ENCODE results near the gene FCF1.

The FCF1 gene

GRCh38 chr14:74670726-74671411 lies 42.1 kb upstream of the FCF1 start:
- Histone ChIP-seq H3K4me3 (ENCODE audit: low read length) (no peak overlapping the region), H4K20me1 (ENCODE audit: control insufficient read depth, insufficient read depth, low read depth, low read length) (no peaks in the 10 kb centered on the region), H3K27me3 (ENCODE audit: control insufficient read depth, low read length) (no peaks in the 10 kb centered on the region), H3K9me2 (replicated peaks; ENCODE audit: control insufficient read depth, low read length) (no peaks in the 10 kb centered on the region), H3K4me1 (ENCODE audit: control insufficient read depth, low read length) (no peaks in the 10 kb centered on the region), H3K9me3 (ENCODE audit: control insufficient read depth, insufficient read depth, low read length) (no peaks in the 10 kb centered on the region), H3K79me2 (ENCODE audit: control insufficient read depth, low read length) (no peaks in the 10 kb centered on the region), H3K36me3 (ENCODE audit: control insufficient read depth, low read length) (peaks cover 77% of the 10 kb centered on the region), H3K27ac (ENCODE audit: low read depth, low read length) (no peak overlapping the region), H3F3A (ENCODE audit: control insufficient read depth, insufficient read depth) (no peaks in the 10 kb centered on the region), H3K4me2 (ENCODE audit: low read length) (no peak overlapping the region)
- no peak for TF ChIP-seq CTCF (IDR thresholded peaks at IDR 0.05; ENCODE audit: low read depth, low read length, poor library complexity, severe bottlenecking)
- TF ChIP-seq EZH2phosphoT487 (IDR thresholded peaks at IDR 0.05; ENCODE audit: borderline replicate concordance, low read length): no peak

- no peaks in the 10 kb centered on the region for H4K20me1 ChIP-seq (ENCODE audit: control insufficient read depth, insufficient read depth, low read depth, low read length)
- H3K9me2 ChIP-seq (replicated peaks; ENCODE audit: control insufficient read depth, low read length): no peaks in the 10 kb centered on the region
- H3K27ac ChIP-seq (ENCODE audit: low read depth, low read length): no peak overlapping the region
- H3K4me1 ChIP-seq (ENCODE audit: control insufficient read depth, low read length): no peaks in the 10 kb centered on the region
- H3K4me2 ChIP-seq (ENCODE audit: low read length): no peak overlapping the region
- no peaks in the 10 kb centered on the region for H3K79me2 ChIP-seq (ENCODE audit: control insufficient read depth, low read length)
- TF ChIP-seq CTCF (IDR thresholded peaks at IDR 0.05; ENCODE audit: low read depth, low read length, poor library complexity, severe bottlenecking) (no peak), EZH2phosphoT487 (IDR thresholded peaks at IDR 0.05; ENCODE audit: borderline replicate concordance, low read length) (no peak)
- no peaks in the 10 kb centered on the region for H3K27me3 ChIP-seq (ENCODE audit: control insufficient read depth, low read length)
- H3F3A ChIP-seq (ENCODE audit: control insufficient read depth, insufficient read depth): no peaks in the 10 kb centered on the region
- peaks cover 81% of the 10 kb centered on the region for H3K36me3 ChIP-seq (ENCODE audit: control insufficient read depth, low read length)
- H3K9me3 ChIP-seq (ENCODE audit: control insufficient read depth, insufficient read depth, low read length): no peaks in the 10 kb centered on the region
- H3K4me3 ChIP-seq (ENCODE audit: low read length): no peak overlapping the region
These were observed 41.2 kb upstream of the FCF1 start for GRCh38 chr14:74671789-74672188.

- Histone ChIP-seq H3F3A (ENCODE audit: control insufficient read depth, insufficient read depth) (no peaks in the 10 kb centered on the region), H3K9me2 (replicated peaks; ENCODE audit: control insufficient read depth, low read length) (no peaks in the 10 kb centered on the region), H3K79me2 (ENCODE audit: control insufficient read depth, low read length) (no peaks in the 10 kb centered on the region), H3K36me3 (ENCODE audit: control insufficient read depth, low read length) (peaks cover 72% of the 10 kb centered on the region), H3K27ac (ENCODE audit: low read depth, low read length) (no peak overlapping the region), H4K20me1 (ENCODE audit: control insufficient read depth, insufficient read depth, low read depth, low read length) (no peaks in the 10 kb centered on the region), H3K27me3 (ENCODE audit: control insufficient read depth, low read length) (no peaks in the 10 kb centered on the region), H3K4me2 (ENCODE audit: low read length) (no peak overlapping the region), H3K4me1 (ENCODE audit: control insufficient read depth, low read length) (no peaks in the 10 kb centered on the region), H3K9me3 (ENCODE audit: control insufficient read depth, insufficient read depth, low read length) (no peaks in the 10 kb centered on the region), H3K4me3 (ENCODE audit: low read length) (no peak overlapping the region)
- TF ChIP-seq CTCF (IDR thresholded peaks at IDR 0.05; ENCODE audit: low read depth, low read length, poor library complexity, severe bottlenecking) (no peak), EZH2phosphoT487 (IDR thresholded peaks at IDR 0.05; ENCODE audit: borderline replicate concordance, low read length) (no peak)
These were observed 39.2 kb upstream of the FCF1 start for GRCh38 chr14:74673768-74674167.

Measured in DOHH2 (cell line).